Measurements from ENCODE around the gene ZNF367.

DNA sequence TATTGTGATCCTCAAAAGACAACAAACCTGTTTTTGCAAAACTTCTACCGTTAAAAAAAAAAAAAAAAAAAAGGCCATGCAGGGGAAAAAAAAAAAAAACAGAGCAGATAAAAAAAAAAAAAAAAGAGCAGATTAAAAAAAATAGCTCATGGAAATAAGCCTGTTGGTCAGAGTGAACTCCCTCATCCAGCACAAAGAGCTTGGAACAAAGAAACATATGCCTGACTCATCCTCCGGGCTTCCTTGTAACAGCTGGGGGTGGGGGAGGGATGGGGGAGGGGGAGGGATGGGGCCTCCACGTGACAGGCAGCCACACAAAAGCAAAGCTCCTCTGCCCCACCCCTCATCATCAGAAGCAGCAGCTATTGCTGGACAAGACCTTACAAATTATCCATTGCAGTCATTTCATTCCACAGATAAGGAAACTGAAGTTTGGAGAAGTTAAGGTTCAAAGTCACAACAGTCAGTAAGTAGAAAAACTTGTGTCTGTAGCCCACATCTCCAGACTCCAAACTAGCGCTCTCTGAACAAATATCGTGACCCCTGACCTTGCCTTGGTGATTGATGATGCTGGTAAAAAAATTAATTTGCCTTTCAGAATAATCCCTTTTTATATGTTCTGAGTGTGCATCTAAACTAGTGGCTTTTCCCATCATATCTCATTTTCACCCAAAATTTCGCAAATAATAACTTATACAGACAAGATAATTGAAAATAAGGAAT is 73.6 kb downstream of the ZNF367 start:
- TF ChIP-seq, protein P1, sequence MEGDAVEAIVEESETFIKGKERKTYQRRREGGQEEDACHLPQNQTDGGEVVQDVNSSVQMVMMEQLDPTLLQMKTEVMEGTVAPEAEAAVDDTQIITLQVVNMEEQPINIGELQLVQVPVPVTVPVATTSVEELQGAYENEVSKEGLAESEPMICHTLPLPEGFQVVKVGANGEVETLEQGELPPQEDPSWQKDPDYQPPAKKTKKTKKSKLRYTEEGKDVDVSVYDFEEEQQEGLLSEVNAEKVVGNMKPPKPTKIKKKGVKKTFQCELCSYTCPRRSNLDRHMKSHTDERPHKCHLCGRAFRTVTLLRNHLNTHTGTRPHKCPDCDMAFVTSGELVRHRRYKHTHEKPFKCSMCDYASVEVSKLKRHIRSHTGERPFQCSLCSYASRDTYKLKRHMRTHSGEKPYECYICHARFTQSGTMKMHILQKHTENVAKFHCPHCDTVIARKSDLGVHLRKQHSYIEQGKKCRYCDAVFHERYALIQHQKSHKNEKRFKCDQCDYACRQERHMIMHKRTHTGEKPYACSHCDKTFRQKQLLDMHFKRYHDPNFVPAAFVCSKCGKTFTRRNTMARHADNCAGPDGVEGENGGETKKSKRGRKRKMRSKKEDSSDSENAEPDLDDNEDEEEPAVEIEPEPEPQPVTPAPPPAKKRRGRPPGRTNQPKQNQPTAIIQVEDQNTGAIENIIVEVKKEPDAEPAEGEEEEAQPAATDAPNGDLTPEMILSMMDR (IDR thresholded peaks at IDR 0.05; ENCODE audit: low read length) = no peak
- TF ChIP-seq EZH2 (IDR thresholded peaks at IDR 0.05; ENCODE audit: borderline replicate concordance, low read length) = no peak

All from OCI-LY1 (cell line).